IPS-NIHi11 (cell line): ENCODE results near the gene NUDCD3.

Experiments used
- DNase-seq: peaks from one replicate; pipeline ENCODE4 v3.0.0; 2012; ENCODE audit warnings: mixed read lengths, low spot score

The NUDCD3 gene

GRCh38 chr7:44382459-44383265 is 107.8 kb downstream of the NUDCD3 start:
- no peak for DNase-seq

GRCh38 chr7:44381494-44382220 is 108.8 kb downstream of the NUDCD3 start:
- DNase-seq: no peak

DNA sequence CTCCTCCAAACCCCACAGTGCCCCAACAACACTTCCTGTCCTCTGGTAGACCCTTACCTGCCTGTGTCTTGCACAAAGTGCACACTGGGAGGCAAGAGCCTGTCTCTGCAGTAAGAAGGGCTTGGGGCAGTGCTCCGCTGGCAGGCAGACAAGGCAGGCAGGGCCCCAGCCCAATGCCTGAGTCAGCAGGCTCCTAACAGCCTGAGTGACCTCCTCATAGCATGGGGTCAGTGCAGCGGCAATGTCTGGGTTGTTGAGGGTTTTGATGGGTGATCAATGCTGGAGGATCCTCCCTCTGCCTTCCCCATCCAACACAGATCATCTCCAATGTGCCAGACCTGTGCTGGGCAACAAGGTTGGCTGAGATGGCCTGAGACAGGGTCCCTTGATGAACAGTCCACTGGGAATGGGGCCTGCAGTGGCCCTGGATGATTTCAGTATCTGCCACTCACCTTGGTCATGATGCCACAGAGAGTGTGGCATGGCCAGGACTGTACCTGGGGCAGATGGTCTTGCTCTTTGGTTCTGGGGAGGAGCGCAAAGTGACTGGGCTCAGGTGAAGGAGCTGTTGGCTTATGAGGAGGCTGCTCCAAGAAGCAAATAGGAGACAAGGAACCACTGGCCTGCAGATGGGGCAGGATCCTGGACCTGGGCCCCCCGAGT is 109.5 kb downstream of the NUDCD3 start:
- no peak for DNase-seq

- no peak for DNase-seq
Observed at GRCh38 chr7:44380189-44380830, 110.1 kb downstream of the NUDCD3 start.

GRCh38 chr7:44379366-44380188 is 110.9 kb downstream of the NUDCD3 start:
- DNase-seq: no peak

DNA sequence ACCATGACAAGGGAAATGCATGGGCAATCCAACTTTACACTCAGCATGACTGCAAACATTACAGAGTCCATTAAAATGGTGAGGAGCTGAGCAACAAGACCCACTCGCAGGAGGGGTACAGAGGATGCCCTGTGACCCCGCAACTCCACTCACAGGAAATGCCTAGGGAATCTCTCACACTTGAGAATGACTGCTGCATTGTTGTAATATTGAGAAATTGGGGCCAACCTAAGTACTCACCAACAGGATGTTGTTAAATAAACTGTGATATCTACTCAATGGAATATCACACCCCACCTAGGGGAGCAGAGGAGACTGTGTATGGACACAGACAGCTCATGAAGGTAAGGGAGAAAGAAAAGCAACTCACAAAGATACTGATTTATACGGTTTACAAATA is 111.7 kb downstream of the NUDCD3 start:
- peak; percentile 1 for DNase-seq

DNA sequence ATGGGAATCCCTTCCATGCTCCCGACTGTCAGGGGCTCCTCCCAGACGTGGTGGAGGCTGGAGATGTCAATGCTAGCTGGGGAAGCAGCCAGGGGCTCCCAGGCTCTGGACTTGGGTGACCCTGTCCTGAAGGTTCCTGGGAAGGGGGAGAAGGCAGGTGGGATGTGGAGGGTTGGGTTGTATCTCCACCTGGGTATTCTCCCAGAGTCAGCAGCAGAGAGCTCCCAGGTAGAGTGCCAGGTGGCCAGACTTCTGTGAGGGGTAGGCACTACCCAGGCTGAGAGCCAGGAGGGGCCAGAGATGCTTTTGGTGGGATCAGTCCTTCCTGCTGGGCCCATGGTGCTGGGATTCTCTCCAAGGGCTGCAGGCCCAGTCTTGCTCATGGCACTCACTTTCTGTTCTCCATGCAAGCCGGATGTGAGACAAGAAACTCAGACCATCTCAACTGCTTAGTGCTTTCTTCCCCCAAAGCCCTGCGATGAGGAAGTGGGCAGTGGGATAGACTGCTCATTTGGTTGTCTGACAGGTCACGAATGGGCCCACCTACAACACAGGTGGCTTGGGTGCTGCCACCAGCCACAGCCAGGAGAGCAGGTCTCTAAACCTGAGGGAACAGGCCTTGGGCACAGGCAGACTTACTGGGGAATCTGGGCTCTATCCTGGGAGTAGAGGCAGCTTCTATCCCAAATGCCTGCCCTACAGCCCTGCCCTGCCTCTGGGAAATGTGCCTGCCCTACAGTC is 112.6 kb downstream of the NUDCD3 start:
- no peak for DNase-seq

DNA sequence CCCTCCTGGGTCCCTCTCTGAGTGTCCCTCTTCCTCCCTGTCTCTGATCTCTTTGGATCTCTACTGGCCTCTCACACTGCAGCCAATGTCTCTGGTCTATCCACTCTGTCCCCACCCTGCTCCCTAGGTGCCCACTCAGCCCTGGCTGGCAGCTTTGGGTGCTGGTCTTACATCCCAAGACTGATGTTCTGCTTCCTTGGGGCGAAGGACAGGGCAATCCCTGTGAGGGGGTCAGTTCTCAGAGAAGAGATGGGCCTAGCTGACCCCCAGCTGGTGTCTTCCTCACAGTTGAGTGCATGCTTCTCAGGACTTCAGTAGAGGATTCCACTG is 113.4 kb downstream of the NUDCD3 start:
- DNase-seq: no peak

DNA sequence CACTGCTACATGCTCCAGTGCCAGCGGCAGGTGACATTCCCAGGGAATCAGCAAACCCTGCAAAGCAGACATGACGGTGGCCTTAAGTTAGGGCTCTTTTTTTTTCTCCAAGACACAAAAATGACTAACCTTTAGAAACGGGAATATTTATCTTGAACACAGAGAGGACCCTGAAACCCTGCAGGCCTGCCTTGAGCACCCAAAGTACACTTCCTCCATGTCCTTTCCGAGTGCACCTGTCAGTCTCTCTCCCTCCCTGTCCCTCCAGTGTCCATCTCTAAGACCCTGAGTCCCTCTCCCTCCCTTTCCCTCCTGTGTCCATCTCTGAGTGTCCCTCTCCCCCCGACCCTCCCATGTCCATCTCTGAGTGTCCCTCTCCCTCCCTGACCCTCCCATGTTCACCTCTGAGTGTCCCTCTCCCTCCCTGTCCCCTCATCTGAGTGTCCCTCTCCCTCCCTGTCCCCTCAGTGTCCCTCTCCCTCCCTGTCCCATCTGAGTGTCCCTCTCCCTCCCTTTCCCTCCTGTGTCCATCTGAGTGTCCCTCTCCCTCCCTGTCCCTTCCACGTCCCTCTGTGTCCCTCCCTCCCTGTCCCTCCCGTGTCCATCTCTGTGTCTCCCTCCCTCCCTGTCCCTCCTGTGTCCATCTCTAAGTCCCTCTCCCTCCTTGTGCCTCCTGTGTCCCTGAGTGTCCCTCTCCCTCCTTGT is 113.9 kb downstream of the NUDCD3 start:
- DNase-seq: no peak

- no peak for DNase-seq
Observed at GRCh38 chr7:44375926-44376342, 114.5 kb downstream of the NUDCD3 start.

GRCh38 chr7:44375236-44375699 is 115.2 kb downstream of the NUDCD3 start:
- peak; percentile 73 for DNase-seq

- DNase-seq: no peak
Observed at GRCh38 chr7:44374007-44374763, 116.3 kb downstream of the NUDCD3 start.

- no peak for DNase-seq
Observed at GRCh38 chr7:44373418-44373740, 117.1 kb downstream of the NUDCD3 start.

- no peak for DNase-seq
Observed at GRCh38 chr7:44372560-44373417, 117.7 kb downstream of the NUDCD3 start.

GRCh38 chr7:44368885-44369284 is 121.6 kb downstream of the NUDCD3 start:
- DNase-seq: peak; percentile 3

GRCh38 chr7:44368455-44368854 is 122.0 kb downstream of the NUDCD3 start:
- DNase-seq: no peak

GRCh38 chr7:44367475-44368043 is 122.9 kb downstream of the NUDCD3 start:
- DNase-seq: peak; percentile 8

- no peak for DNase-seq
Observed at GRCh38 chr7:44366986-44367385, 123.5 kb downstream of the NUDCD3 start.
